GM06990 (cell line): ENCODE measurements around the gene NSRP1.
"Not testable (repeated sequence)": the region's sequence is repeated elsewhere in the genome, so short reads cannot be mapped to it uniquely, and the experiment has no call there.

ENCODE experiments used
- DNase-seq: peaks from one replicate; pipeline ENCODE4 v3.0.0-alpha.2; 2011; ENCODE audit not compliant: insufficient read length; ENCODE audit errors: extremely low read depth
- H3K27me3 ChIP-seq: replicated peaks from 2 replicates; pipeline ENCODE4 v1.6.0; 2011; ENCODE audit warnings: low read length; ENCODE audit not compliant: control insufficient read depth, insufficient read depth
- H3K36me3 ChIP-seq: 2 replicates; pipeline ENCODE4 v1.5.1; 2011; ENCODE audit warnings: low read length; ENCODE audit not compliant: control insufficient read depth, insufficient read depth
- H3K4me3 ChIP-seq: replicated peaks from 2 replicates; pipeline ENCODE4 v1.5.1; 2011; ENCODE audit warnings: low read depth, mild to moderate bottlenecking, control low read depth, low read length
- CTCF ChIP-seq: IDR thresholded peaks from 2 replicates; pipeline ENCODE4 v1.5.1; 2011; ENCODE audit warnings: low read length, control low read depth, mild to moderate bottlenecking, inconsistent platforms; ENCODE audit not compliant: insufficient read depth, poor library complexity, severe bottlenecking

Gene NSRP1

GRCh38 chr17:30228011-30228410 is 111.4 kb downstream of the NSRP1 start:
- no peaks in the 10 kb centered on the region for H3K36me3 ChIP-seq
- DNase-seq = no peak
- no peak overlapping the region for H3K4me3 ChIP-seq
- no peaks in the 10 kb centered on the region for H3K27me3 ChIP-seq
- TF ChIP-seq CTCF = no peak

- Histone ChIP-seq H3K36me3 (no peaks in the 10 kb centered on the region), H3K27me3 (no peaks in the 10 kb centered on the region), H3K4me3 (no peak overlapping the region)
- no peak for DNase-seq
- no peak for TF ChIP-seq CTCF
Observed at GRCh38 chr17:30229012-30229411, 112.4 kb downstream of the NSRP1 start.

- not testable (repeated sequence) for DNase-seq, H3K36me3 ChIP-seq, H3K27me3 ChIP-seq, H3K4me3 ChIP-seq
Observed at GRCh38 chr17:30230009-30230408, 113.4 kb downstream of the NSRP1 start.

- no peaks in the 10 kb centered on the region for H3K27me3 ChIP-seq
- H3K36me3 ChIP-seq = no peaks in the 10 kb centered on the region
- TF ChIP-seq CTCF = no peak
- no peak for DNase-seq
- no peak overlapping the region for H3K4me3 ChIP-seq
Observed at GRCh38 chr17:30230596-30231125, 114.0 kb downstream of the NSRP1 start.

- H3K36me3 ChIP-seq = no peaks in the 10 kb centered on the region
- no peaks in the 10 kb centered on the region for H3K27me3 ChIP-seq
- DNase-seq = no peak
- H3K4me3 ChIP-seq = no peak overlapping the region
- TF ChIP-seq CTCF = no peak
Observed at GRCh38 chr17:30232015-30232823, 115.6 kb downstream of the NSRP1 start.

- DNase-seq = no peak
- TF ChIP-seq CTCF = no peak
- H3K4me3 ChIP-seq = no peak overlapping the region
- no peaks in the 10 kb centered on the region for H3K27me3 ChIP-seq
- H3K36me3 ChIP-seq = no peaks in the 10 kb centered on the region
Observed at GRCh38 chr17:30232824-30233427, 116.3 kb downstream of the NSRP1 start.
